ENCODE measurements around the gene SERPINE1.
"Not testable (repeated sequence)": the region's sequence is repeated elsewhere in the genome, so short reads cannot be mapped to it uniquely, and the experiment has no call there.

The SERPINE1 gene

GRCh38 chr7:101114492-101114891 is 12.4 kb upstream of the SERPINE1 start:
- TF ChIP-seq, protein P1, sequence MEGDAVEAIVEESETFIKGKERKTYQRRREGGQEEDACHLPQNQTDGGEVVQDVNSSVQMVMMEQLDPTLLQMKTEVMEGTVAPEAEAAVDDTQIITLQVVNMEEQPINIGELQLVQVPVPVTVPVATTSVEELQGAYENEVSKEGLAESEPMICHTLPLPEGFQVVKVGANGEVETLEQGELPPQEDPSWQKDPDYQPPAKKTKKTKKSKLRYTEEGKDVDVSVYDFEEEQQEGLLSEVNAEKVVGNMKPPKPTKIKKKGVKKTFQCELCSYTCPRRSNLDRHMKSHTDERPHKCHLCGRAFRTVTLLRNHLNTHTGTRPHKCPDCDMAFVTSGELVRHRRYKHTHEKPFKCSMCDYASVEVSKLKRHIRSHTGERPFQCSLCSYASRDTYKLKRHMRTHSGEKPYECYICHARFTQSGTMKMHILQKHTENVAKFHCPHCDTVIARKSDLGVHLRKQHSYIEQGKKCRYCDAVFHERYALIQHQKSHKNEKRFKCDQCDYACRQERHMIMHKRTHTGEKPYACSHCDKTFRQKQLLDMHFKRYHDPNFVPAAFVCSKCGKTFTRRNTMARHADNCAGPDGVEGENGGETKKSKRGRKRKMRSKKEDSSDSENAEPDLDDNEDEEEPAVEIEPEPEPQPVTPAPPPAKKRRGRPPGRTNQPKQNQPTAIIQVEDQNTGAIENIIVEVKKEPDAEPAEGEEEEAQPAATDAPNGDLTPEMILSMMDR (IDR thresholded peaks at IDR 0.05; ENCODE audit: control extremely low read depth, extremely low read depth, low read depth, missing control alignments) = no peak
- ChIA-PET CTCF (interaction anchor here (1.2 to 2.6 kb wide), 3 partner anchors 18 to 29 kb away, joined by 5 to 13 read pairs (median 5); no protein-coding TSS in a partner anchor), POLR2A (no interaction called here)
- no peak for DNase-seq (ENCODE audit: extremely low spot score)

DNA sequence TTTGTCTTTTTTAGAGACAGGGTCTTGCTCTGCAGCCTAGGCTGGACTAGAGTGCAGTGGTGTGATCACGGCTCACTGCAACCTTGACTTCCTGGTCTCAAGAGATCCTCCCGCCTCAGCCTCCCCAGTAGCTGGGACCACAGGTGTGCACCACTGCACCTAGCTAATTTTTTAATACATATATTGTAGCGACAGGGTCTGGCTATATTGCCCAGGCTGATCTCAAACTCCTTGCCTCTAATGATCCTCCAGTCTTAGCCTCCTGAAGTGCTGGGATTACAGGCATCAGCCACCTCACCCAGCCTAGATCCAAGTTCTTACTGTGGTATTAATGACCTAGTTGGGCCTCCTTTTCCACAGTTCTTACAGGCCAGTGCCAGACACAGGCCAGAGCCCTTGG is 11.7 kb upstream of the SERPINE1 start:
- TF ChIP-seq, protein P1 (IDR thresholded peaks at IDR 0.05; ENCODE audit: control extremely low read depth, extremely low read depth, low read depth, missing control alignments) = no peak
- ChIA-PET CTCF (interaction anchor here (1.2 to 2.6 kb wide), 2 partner anchors 20 to 28 kb away, joined by 5 to 13 read pairs; no protein-coding TSS in a partner anchor), POLR2A (no interaction called here)
- DNase-seq (ENCODE audit: extremely low spot score) = no peak

DNA sequence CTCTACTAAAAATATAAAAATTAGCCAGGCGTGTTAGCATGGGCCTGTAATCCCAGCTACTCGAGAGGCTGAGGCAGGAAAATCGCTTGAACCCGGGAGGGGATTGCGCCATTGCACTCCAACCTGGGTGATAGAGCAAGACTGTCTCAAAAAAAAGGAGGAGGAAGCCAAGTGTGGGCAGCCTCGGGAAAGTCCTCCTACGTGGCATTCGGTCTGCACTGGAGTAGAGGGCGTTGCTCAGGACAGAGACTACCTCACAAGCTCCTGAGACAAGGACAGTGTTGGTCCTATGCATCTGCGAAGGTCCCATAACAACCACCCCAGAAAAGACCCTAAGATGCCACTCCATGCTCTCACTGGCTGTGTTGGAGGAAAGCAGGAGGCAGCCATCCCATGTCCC is 10.0 kb upstream of the SERPINE1 start:
- ChIA-PET CTCF (interaction anchor here (1.2 to 1.5 kb wide), 2 partner anchors 8 to 10 kb away, joined by 3 to 4 read pairs; partner anchors contain the start of gene SERPINE1), POLR2A (interaction anchor here (0.9 kb wide), 1 partner anchor 10 kb away, joined by 3 read pairs; the partner anchor contains the start of gene SERPINE1)
- TF ChIP-seq, protein P1 (IDR thresholded peaks at IDR 0.05; ENCODE audit: control extremely low read depth, extremely low read depth, low read depth, missing control alignments) = no peak
- no peak for DNase-seq (ENCODE audit: extremely low spot score)

- TF ChIP-seq, protein P1 (IDR thresholded peaks at IDR 0.05; ENCODE audit: control extremely low read depth, extremely low read depth, low read depth, missing control alignments) = no peak
- DNase-seq (ENCODE audit: extremely low spot score) = no peak
- POLR2A ChIA-PET = interaction anchor here (0.6 kb wide), 1 partner anchor 30 kb away, joined by 5 read pairs; no protein-coding TSS in a partner anchor
- CTCF ChIA-PET = interaction anchor here (0.7 to 1.5 kb wide), 4 partner anchors 8 to 164 kb away, joined by 3 to 5 read pairs (median 3); partner anchors contain the start of gene SERPINE1
These were observed 8.0 kb upstream of the SERPINE1 start for GRCh38 chr7:101118856-101119255.

DNA sequence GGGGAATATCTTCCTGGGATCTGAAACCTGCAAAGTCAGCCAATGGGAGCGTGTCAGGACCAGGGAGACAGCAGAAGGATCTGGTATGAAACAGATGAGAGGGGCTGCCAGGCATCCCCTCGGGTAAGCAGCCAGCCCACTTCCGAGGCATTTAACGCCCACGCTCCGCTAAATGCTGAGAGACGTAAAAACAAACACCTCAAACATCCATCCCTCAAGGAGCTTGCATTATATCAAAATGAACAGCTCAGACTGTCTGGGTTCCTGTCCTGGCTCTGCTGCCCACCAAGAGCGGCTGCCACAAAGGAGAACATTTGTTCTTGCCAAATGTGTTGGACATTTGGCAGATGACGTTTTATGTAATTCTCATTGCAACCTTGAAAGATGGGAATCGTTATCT is 7.0 kb upstream of the SERPINE1 start:
- CTCF ChIA-PET = interaction anchor here (1.5 to 1.7 kb wide), 2 partner anchors 9 to 73 kb away, joined by 3 read pairs; no protein-coding TSS in a partner anchor
- POLR2A ChIA-PET = no interaction called here
- TF ChIP-seq, protein P1 (IDR thresholded peaks at IDR 0.05; ENCODE audit: control extremely low read depth, extremely low read depth, low read depth, missing control alignments) = no peak
- no peak for DNase-seq (ENCODE audit: extremely low spot score)

DNA sequence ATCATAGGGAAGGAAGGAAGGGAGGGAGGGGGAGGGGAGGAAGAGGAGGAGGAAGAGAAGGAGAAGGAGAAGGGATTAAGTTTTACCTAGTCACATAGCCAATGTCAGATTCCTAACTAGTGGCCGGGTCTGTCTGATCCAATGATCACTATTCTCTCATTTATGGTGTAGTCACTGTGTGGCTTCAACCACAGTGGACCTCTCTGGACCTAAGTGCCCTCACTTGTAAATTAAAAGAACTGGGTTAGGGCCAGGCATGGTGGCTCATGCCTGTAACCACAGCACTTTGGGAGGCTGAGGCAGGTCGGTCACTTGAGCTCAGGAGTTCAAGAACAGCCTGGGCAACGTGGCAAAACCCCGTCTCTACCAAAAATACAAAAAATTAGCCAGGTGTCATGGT is 6.6 kb upstream of the SERPINE1 start:
- TF ChIP-seq, protein P1 (IDR thresholded peaks at IDR 0.05; ENCODE audit: control extremely low read depth, extremely low read depth, low read depth, missing control alignments) = no peak
- CTCF ChIA-PET = interaction anchor here (1.5 to 1.7 kb wide), 2 partner anchors 10 to 72 kb away, joined by 3 read pairs; no protein-coding TSS in a partner anchor
- POLR2A ChIA-PET = no interaction called here
- no peak for DNase-seq (ENCODE audit: extremely low spot score)

DNA sequence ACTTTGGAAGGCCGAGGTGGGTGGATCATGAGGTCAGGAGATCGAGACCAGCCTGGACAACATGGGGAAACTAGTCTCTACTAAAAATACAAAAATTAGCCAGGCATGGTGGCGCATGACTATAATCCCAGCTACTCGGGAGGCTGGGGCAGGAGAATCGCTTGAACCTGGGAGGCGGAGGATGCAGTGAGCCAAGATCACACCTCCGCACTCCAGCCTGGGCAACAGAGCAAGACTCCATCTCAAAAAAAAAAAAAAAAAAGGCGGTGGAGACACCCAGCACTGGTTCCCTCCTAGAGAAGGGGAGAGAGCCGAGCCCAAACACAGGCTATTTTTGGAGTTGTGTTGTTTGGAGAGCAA is 5.3 kb upstream of the SERPINE1 start:
- DNase-seq (ENCODE audit: extremely low spot score) = not testable (repeated sequence)
- POLR2A ChIA-PET = interaction anchor here (0.8 kb wide), 1 partner anchor 18 kb away, joined by 5 read pairs; no protein-coding TSS in a partner anchor
- CTCF ChIA-PET = interaction anchor here (1.0 to 9.9 kb wide), 3 partner anchors 16 to 22 kb away, joined by 3 to 81 read pairs (median 39); no protein-coding TSS in a partner anchor
